ENCODE results near the gene STUB1.
"Not testable (repeated sequence)": the region's sequence is repeated elsewhere in the genome, so short reads cannot be mapped to it uniquely, and the experiment has no call there.

STUB1 gene

GRCh38 chr16:686459-687260 lies 6.5 kb downstream of the STUB1 start:
- DNase-seq (ENCODE audit: low spot score): no peak
- no peak for TF ChIP-seq CTCF (IDR thresholded peaks at IDR 0.05; ENCODE audit: borderline replicate concordance, control extremely low read depth, extremely low read depth, insufficient read depth, missing control alignments)
- in situ Hi-C loops (cut with MboI; ENCODE audit: low sequenced_read_pairs, unreplicated experiment): no loop called here

- TF ChIP-seq CTCF (IDR thresholded peaks at IDR 0.05; ENCODE audit: borderline replicate concordance, control extremely low read depth, extremely low read depth, insufficient read depth, missing control alignments): no peak
- DNase-seq (ENCODE audit: low spot score): no peak
- in situ Hi-C loops (cut with MboI; ENCODE audit: low sequenced_read_pairs, unreplicated experiment): no loop called here
Measured at GRCh38 chr16:687499-687898, 7.3 kb downstream of the STUB1 start.

- TF ChIP-seq CTCF (IDR thresholded peaks at IDR 0.05; ENCODE audit: borderline replicate concordance, control extremely low read depth, extremely low read depth, insufficient read depth, missing control alignments): no peak
- in situ Hi-C loops (cut with MboI; ENCODE audit: low sequenced_read_pairs, unreplicated experiment): no loop called here
- no peak for DNase-seq (ENCODE audit: low spot score)
Measured at GRCh38 chr16:689175-689897, 9.1 kb downstream of the STUB1 start.

- in situ Hi-C loops (cut with MboI; ENCODE audit: low sequenced_read_pairs, unreplicated experiment); DNase-seq (ENCODE audit: low spot score): not testable (repeated sequence)
Measured at GRCh38 chr16:691242-691641, 11.0 kb downstream of the STUB1 start.

GRCh38 chr16:692356-693108 lies 12.3 kb downstream of the STUB1 start:
- DNase-seq (ENCODE audit: low spot score): no peak
- in situ Hi-C loops (cut with MboI; ENCODE audit: low sequenced_read_pairs, unreplicated experiment): no loop called here
- no peak for TF ChIP-seq CTCF (IDR thresholded peaks at IDR 0.05; ENCODE audit: borderline replicate concordance, control extremely low read depth, extremely low read depth, insufficient read depth, missing control alignments)

GRCh38 chr16:693364-693763 lies 13.2 kb downstream of the STUB1 start:
- no peak for TF ChIP-seq CTCF (IDR thresholded peaks at IDR 0.05; ENCODE audit: borderline replicate concordance, control extremely low read depth, extremely low read depth, insufficient read depth, missing control alignments)
- in situ Hi-C loops (cut with MboI; ENCODE audit: low sequenced_read_pairs, unreplicated experiment): no loop called here

More at GRCh38 chr16:693364-693763, 13.2 kb downstream of the STUB1 start:
- DNase-seq (ENCODE audit: low spot score): no peak
